T-helper 1 cell treated with Interleukin-12 subunit alpha and Interleukin-12 subunit beta and Interleukin-4 antibody, amounts not matched to agents 30 μg/mL and 1 μg/mL, for 36 hours (primary cell): ENCODE measurements around the gene VSTM1.
"Not testable (repeated sequence)": the region's sequence is repeated elsewhere in the genome, so short reads cannot be mapped to it uniquely, and the experiment has no call there.

Source experiments
- H3K27ac Mint-ChIP-seq: one replicate; pipeline ENCODE4 v1.8.0; 2021; ENCODE audit warnings: mild to moderate bottlenecking, mixed read lengths
- H3K27me3 Mint-ChIP-seq: one replicate; pipeline ENCODE4 v1.8.0; 2021; ENCODE audit warnings: low read depth, mixed read lengths
- H3K36me3 Mint-ChIP-seq: one replicate; pipeline ENCODE4 v1.8.0; 2021; ENCODE audit warnings: low read depth, mixed read lengths
- H3K4me1 Mint-ChIP-seq: one replicate; pipeline ENCODE4 v1.8.0; 2021; ENCODE audit warnings: low read depth, mixed read lengths
- H3K4me3 Mint-ChIP-seq: one replicate; pipeline ENCODE4 v1.8.0; 2021; ENCODE audit warnings: mild to moderate bottlenecking, moderate library complexity, mixed read lengths
- H3K9me3 Mint-ChIP-seq: one replicate; pipeline ENCODE4 v1.8.0; 2021; ENCODE audit warnings: mixed read lengths

Gene VSTM1

DNA sequence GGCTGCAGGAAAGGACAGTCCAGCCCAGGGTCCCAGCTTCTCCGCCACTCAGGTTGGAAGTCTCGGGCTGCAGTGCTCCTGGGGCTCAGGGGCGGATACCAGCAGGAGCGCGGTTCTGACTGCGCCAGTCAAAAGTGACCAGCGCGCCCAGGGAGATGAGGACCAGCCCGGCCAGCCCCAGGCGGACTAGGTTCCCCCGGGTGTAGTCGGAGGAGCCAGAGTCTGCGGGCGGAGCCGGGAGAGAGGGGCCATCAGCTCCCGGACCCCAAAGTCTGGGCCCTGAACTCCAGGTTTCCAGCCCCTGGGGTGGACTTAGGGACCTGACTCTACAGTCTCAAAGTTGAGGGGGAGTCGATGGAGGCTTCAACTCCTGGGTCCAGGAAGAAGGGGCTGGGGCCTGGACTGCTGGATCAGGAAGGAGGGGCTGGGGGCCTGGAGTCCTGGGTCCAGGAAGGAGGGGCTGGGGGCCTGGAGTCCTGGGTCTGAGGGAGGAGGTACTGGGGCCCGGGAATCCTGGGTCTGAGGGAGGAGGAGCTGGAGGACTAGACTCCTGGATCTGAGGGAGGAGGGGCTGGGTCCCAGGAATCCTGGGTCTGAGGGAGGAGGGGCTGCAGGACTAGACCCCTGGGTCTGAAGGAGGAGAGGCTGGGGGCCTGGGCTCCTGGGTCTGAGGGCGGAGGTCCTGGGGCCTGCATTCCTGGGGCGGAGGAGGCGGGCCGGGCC lies 31.6 kb upstream of the VSTM1 start:
- Mint-ChIP-seq H3K4me3 (no peak overlapping the region), H3K9me3 (peaks cover 4% of the 10 kb centered on the region), H3K27me3 (peaks cover 21% of the 10 kb centered on the region), H3K36me3 (no peaks in the 10 kb centered on the region), H3K27ac (no peak overlapping the region), H3K4me1 (peaks cover 11% of the 10 kb centered on the region)

DNA sequence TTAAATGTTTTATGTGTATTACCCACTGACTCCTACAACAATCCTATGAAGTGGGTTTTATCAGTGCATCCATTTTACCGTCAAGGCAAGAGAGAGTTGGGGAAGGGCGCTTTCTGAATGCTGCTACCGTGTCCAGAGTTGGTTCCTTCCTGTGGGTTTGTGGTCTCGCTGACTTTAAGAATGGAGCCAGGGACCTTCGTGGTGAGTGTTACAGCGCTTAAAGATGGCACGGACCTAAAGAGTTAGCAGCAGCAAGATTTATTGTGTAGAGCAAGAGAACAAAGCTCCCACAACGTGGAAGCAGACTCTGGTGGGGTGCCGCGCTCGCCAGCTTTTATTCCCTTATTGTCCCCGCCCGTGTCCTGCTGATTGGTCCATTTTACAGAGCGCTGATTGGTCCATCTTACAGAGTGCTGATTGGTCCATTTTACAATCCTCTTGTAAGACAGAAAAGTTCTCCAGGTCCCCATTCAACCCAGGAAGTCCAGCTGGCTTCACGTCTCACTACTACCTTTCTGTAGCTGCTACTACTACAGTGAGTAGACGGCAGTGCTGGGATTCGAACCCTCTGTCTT lies 30.8 kb upstream of the VSTM1 start:
- Mint-ChIP-seq H3K36me3 (no peaks in the 10 kb centered on the region), H3K4me3 (no peak overlapping the region), H3K4me1 (peaks cover 11% of the 10 kb centered on the region), H3K27ac (no peak overlapping the region), H3K9me3 (peaks cover 4% of the 10 kb centered on the region), H3K27me3 (peaks cover 21% of the 10 kb centered on the region)

DNA sequence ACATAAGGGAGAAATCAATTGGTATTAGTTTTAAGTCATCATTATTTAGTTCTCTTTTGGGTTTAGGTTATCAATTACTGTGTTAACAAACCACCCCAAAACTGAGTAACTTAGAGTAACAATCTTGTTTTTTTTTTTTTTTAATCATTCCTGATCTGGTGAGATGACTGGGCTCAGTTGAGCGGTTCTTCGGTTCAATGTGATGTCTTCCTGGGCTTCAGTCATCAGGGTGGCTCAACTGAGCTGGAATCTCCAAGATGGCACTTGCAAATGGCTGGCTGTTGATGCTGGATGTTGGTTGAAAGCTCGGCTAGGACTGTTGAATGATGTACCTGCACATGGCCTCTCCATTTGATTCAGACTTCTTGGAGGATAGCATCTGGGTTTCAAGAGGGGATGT lies 20.7 kb upstream of the VSTM1 start:
- Mint-ChIP-seq H3K4me1 (no peaks in the 10 kb centered on the region), H3K27me3 (no peaks in the 10 kb centered on the region), H3K36me3 (no peaks in the 10 kb centered on the region), H3K9me3 (peaks cover 10% of the 10 kb centered on the region), H3K4me3 (no peak overlapping the region), H3K27ac (no peak overlapping the region)

DNA sequence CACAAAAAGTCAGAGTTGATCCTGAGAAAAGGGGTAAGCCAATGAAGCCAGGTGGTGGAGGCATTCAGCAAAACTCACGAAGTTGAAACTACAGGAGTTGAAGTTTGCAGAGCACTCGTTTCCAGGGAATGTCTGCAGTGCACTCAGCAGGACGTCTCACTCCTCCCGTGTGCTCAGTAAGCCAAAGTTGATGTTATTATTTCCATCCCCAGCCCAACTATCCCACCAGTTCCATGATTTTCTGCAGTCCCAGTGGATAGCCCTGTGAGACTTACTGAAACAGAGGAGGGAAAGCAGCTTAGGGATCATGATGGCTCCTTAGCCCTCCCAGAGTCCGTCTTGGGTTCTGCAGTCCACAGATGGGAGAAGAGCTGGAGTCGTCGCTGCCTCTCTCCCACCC lies 17.3 kb upstream of the VSTM1 start, which contains the start of gene TARM1:
Gene TARM1 (minus strand): TSS at position 334 of the 400 bp plus-strand sequence. CDS start 25 bp downstream, at position 309.
- no peaks in the 10 kb centered on the region for H3K4me1 Mint-ChIP-seq
- no peak within 1 kb of the TSS for H3K4me3 Mint-ChIP-seq
- no peaks in the 10 kb centered on the region for H3K27me3 Mint-ChIP-seq
- H3K9me3 Mint-ChIP-seq = peaks cover 10% of the 10 kb centered on the region
- no peak within 1 kb of the TSS for H3K27ac Mint-ChIP-seq
- no peaks in the 10 kb centered on the region for H3K36me3 Mint-ChIP-seq

DNA sequence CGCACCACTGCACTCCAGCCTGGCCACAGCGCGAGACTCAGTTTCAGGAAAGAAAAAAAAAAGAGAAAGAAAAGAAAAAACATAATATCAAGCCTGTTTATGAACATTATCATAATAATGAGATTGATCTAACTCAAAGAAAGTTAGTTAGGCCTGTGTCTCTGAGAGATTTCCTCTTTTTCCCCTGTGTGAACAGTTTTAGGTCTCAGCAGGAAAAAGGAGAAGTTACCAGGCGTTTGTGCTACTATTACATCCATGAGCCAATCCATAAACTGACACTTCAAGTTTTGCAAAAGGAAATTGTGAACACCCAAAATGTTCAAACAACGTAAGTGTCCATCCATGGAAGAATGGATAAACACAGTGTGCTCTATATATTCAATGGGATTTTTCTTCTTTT lies 13.6 kb upstream of the VSTM1 start:
- Mint-ChIP-seq H3K9me3 (peaks cover 3% of the 10 kb centered on the region), H3K4me1 (no peaks in the 10 kb centered on the region), H3K27me3 (no peaks in the 10 kb centered on the region), H3K4me3 (no peak overlapping the region), H3K36me3 (no peaks in the 10 kb centered on the region), H3K27ac (no peak overlapping the region)

DNA sequence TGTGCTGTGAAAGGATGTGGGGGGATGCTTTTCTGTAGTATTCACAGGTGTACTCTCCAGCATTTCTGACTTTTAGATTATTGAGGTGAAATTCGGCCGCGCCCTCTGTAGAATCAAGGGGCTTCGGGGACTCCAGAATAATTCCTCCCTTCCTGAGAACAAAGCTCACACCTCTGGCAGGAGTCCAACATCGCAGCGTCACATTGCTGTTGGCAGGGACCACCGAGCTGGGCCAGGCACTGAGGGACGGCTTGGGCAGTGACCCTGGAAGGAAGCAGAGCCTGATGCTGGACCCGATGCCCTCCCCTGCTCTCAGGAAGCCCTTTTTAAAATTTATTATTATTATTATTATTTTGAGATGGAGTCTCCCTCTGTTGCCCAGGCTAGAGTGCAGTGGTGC lies 11.2 kb upstream of the VSTM1 start:
- Mint-ChIP-seq H3K27me3 (no peaks in the 10 kb centered on the region), H3K9me3 (no peaks in the 10 kb centered on the region), H3K27ac (no peak overlapping the region), H3K36me3 (no peaks in the 10 kb centered on the region), H3K4me1 (no peaks in the 10 kb centered on the region), H3K4me3 (no peak overlapping the region)

DNA sequence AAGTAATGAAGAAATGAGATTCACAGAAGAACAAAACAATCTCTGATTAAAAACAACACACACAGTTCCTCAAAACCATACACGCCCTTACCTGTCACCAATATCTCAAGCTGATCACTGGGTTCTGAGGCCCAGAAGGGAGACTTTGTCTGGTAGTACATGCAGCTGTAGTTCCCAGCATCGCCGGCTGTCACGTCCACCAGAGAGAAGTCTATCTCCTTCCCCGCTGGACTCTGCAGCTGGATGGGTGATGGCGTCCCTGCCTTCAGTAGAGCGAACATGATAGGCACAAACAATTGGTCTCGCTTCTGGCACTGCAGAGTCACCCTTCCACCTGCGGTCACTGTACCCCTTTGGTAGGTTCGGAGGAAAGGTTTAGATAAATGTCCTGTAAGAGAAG lies 10.1 kb upstream of the VSTM1 start:
- Mint-ChIP-seq H3K27ac (no peak overlapping the region), H3K4me3 (no peak overlapping the region), H3K9me3 (no peaks in the 10 kb centered on the region), H3K4me1 (no peaks in the 10 kb centered on the region), H3K27me3 (no peaks in the 10 kb centered on the region), H3K36me3 (no peaks in the 10 kb centered on the region)

DNA sequence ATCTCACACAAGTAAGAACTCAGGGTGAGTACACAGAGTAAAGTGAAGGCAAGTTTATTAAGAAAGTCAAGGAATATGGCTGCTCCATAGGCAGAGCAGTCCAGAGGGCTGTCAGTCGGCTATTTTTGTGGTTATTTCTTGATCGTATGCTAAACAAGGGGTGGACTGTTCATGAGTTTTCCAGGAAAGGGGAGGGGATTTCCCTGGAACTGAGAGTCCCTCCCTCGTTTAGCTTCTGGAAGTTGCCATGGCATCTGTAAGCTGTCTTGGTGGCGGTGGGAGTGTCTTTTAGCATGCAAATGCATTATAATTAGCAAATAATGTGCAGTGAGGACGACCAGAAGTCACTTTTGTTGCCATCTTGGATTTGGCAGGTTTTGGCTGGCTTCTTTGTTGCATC lies 5.8 kb upstream of the VSTM1 start:
- peaks cover 5% of the 10 kb centered on the region for H3K27me3 Mint-ChIP-seq
- H3K9me3 Mint-ChIP-seq = no peaks in the 10 kb centered on the region
- H3K4me1 Mint-ChIP-seq = no peaks in the 10 kb centered on the region
- no peak overlapping the region for H3K27ac Mint-ChIP-seq
- no peaks in the 10 kb centered on the region for H3K36me3 Mint-ChIP-seq
- no peak overlapping the region for H3K4me3 Mint-ChIP-seq

DNA sequence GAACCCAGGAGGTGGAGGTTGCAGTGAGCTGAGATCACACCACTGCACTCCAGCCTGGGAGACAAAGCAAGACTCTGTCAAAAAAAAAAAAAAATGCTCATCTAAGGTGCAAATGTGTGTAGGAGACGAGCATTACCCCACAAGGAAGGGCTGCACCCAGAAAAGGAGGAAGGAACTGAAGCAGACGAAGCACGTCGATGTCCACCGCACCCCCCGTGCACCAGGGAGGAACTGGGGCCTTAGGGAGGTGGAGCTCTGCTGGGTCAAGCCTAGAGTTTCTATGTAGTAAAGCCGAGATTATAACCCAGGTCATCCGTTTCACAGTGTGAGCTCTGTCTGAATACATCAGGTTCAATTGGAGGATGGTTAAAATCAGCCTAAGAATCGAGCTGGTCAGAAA lies 1.1 kb downstream of the VSTM1 start:
- Mint-ChIP-seq H3K4me1 (no peaks in the 10 kb centered on the region), H3K4me3 (no peak overlapping the region), H3K27ac (no peak overlapping the region), H3K9me3 (no peaks in the 10 kb centered on the region), H3K27me3 (peaks cover 16% of the 10 kb centered on the region), H3K36me3 (no peaks in the 10 kb centered on the region)

DNA sequence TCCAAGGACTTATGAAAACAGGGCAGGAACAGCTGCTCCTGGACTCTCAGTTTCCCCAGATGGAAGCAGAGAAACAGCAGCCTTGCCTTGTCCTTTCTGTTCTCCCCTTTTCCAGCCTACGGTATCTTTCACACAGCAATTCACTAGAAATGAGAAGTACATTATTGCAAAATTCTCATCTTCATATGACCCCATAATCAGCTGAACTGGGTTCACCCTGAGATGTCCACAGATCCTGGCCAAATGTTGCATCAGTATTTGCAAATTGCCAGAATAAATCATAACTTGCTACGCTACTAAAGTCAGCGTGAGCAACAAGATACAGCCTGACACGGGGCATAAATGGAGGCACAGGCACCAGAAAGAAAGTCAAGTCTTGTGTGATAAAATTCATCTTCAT lies 16.1 kb downstream of the VSTM1 start:
- Mint-ChIP-seq H3K4me3 (no peak overlapping the region), H3K27me3 (no peaks in the 10 kb centered on the region), H3K36me3 (no peaks in the 10 kb centered on the region), H3K27ac (no peak overlapping the region), H3K9me3 (no peaks in the 10 kb centered on the region), H3K4me1 (no peaks in the 10 kb centered on the region)

DNA sequence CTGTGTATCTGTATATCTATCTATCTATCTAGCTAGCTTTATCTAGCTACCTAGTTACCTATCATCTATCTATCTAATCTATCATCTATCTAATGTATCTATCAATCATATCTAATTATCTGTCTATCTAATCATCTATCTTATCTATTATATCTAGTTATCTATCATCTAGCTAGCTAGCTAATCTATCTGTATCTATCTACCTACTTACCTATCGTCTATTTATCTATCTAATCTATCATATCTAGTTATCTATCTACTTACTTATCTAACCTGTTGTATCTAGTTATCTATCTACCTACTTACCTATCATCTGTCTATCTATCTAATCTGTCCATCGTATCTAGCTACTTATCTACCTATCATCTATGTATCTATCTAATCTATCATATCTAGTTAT lies 17.9 kb downstream of the VSTM1 start:
- H3K4me3 Mint-ChIP-seq = no peak overlapping the region
- no peaks in the 10 kb centered on the region for H3K9me3 Mint-ChIP-seq
- H3K27me3 Mint-ChIP-seq = no peaks in the 10 kb centered on the region
- H3K4me1 Mint-ChIP-seq = no peaks in the 10 kb centered on the region
- H3K27ac Mint-ChIP-seq = no peak overlapping the region
- H3K36me3 Mint-ChIP-seq = no peaks in the 10 kb centered on the region

DNA sequence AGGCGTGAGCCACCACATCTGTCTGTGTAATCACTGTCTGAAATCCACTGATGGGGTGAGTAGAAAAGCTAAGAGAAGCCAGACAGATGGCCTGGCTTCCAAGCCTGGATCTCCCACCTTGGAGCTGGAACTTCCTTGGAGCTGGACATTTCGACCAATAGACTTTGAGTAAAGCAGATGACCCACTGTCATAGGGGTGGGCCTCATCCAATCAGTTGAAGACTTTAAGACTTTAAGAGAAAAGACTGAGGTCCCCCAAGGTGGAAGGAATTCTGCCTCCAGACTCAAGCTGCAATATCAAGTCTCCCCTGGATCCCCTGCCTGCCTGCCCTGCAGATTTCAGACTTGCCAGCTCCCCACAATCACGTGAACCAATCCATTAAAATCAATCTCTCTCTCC lies 20.7 kb downstream of the VSTM1 start:
- H3K4me1 Mint-ChIP-seq = no peaks in the 10 kb centered on the region
- no peak overlapping the region for H3K4me3 Mint-ChIP-seq
- H3K9me3 Mint-ChIP-seq = no peaks in the 10 kb centered on the region
- no peak overlapping the region for H3K27ac Mint-ChIP-seq
- no peaks in the 10 kb centered on the region for H3K27me3 Mint-ChIP-seq
- H3K36me3 Mint-ChIP-seq = no peaks in the 10 kb centered on the region

DNA sequence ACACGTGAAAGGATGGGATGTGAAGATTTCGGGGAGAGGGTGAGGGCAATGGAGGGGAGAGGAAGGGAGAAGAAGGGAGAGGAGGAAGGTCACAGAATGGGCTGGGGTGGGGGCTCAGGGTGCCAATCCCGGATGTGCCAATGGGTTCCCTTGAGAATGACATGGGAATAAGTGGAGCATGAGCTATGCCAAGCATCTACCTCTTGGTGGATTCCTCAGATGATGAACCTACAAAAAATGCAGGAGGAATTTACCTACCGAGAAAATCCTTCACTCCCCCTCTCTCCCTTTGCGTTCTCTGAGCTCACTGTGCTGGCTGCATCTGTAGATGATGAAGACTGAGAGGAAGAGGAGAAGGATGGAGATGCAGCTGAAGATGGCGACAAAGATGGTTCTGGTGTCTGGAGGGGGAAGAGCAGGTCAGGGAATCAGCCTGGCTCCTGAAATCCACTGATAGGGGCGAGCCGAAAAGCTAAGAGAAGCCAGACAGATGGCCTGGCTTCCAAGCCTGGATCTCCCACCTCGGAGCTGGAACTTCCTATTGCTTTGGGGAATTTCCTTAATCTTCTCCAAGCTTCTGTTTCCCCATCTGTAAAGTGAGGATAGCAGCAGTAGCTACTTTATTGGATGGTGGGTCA lies 21.6 kb downstream of the VSTM1 start:
- Mint-ChIP-seq H3K27ac (no peak overlapping the region), H3K36me3 (no peaks in the 10 kb centered on the region), H3K4me3 (no peak overlapping the region), H3K4me1 (no peaks in the 10 kb centered on the region), H3K9me3 (no peaks in the 10 kb centered on the region), H3K27me3 (no peaks in the 10 kb centered on the region)

DNA sequence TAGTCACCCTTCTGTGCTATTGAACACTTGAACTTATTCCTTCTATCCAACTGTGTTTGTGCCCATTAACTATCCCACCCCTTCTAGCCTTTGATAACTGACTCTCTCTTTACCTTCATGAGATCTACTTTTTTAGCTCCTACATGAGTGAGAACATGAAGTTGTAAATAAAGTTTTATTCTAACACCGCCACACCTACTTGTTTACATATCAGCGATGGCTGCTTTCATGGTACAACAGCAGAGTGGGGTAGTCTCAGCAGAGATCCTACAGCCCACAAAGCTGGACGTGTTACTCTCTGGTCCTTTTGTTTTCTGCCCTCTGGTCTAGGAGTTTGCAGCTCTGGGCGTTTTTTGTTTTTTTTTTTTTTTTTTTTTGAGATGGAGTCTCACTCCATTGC lies 23.7 kb downstream of the VSTM1 start:
- Mint-ChIP-seq H3K27ac (no peak overlapping the region), H3K36me3 (no peaks in the 10 kb centered on the region), H3K27me3 (no peaks in the 10 kb centered on the region), H3K4me1 (no peaks in the 10 kb centered on the region), H3K4me3 (no peak overlapping the region), H3K9me3 (no peaks in the 10 kb centered on the region)

DNA sequence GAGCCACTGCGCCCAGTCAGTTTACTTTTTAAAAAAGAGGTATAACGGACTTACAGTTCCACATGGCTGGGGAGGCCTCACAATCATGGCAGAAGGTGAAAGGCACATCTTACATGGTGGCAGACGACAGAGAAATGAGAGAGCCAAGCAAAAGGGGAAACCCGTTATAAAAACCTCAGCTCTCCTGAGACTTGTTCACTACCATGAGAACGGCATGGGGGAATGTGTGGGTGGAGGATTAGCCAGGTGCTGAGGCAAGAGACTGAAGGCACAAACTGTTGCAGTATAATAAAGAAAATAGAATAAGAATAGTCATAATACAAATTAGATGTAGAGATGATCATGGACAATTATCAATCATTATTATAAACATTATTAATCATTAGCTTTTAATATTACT lies 27.2 kb downstream of the VSTM1 start:
- H3K9me3 Mint-ChIP-seq, H3K36me3 Mint-ChIP-seq, H3K27ac Mint-ChIP-seq, H3K27me3 Mint-ChIP-seq, H3K4me3 Mint-ChIP-seq, H3K4me1 Mint-ChIP-seq: not testable (repeated sequence)
